Measurements from ENCODE around the gene TCN1.

- TF ChIP-seq CTCF (IDR thresholded peaks at IDR 0.05; ENCODE audit: insufficient read depth, low read length), result no peak
- TF ChIP-seq POLR2AphosphoS5 (IDR thresholded peaks at IDR 0.05; ENCODE audit: low read depth), result no peak
- TF ChIP-seq GABPA (IDR thresholded peaks at IDR 0.05; ENCODE audit: low read depth), result no peak
- no peak for TF ChIP-seq REST (IDR thresholded peaks at IDR 0.05; ENCODE audit: insufficient replicate concordance, low read depth)
- TF ChIP-seq SPI1 (IDR thresholded peaks at IDR 0.05; ENCODE audit: borderline replicate concordance, low read depth), result no peak
These were observed 52.9 kb downstream of the TCN1 start for GRCh38 chr11:59813364-59813763.
